ENCODE measurements around the gene WHRN.

Gene WHRN

GRCh38 chr9:114545055-114545454 is 39.8 kb upstream of the WHRN start:
- DNase-seq (ENCODE audit: low read depth), result no peak
- TF ChIP-seq CTCF (IDR thresholded peaks at IDR 0.05; ENCODE audit: low read depth, low read length, missing control alignments), result no peak
- in situ Hi-C loops (cut with HindIII; ENCODE audit: low sequenced_read_pairs), result no loop called here
- no peak overlapping the region for H3K4me3 ChIP-seq (ENCODE audit: low read depth, low read length)

GRCh38 chr9:114539701-114540380 is 34.6 kb upstream of the WHRN start:
- no peak for DNase-seq (ENCODE audit: low read depth)
- H3K4me3 ChIP-seq (ENCODE audit: low read depth, low read length), result no peak overlapping the region
- in situ Hi-C loops (cut with HindIII; ENCODE audit: low sequenced_read_pairs), result no loop called here
- no peak for TF ChIP-seq CTCF (IDR thresholded peaks at IDR 0.05; ENCODE audit: low read depth, low read length, missing control alignments)

- no peak for TF ChIP-seq CTCF (IDR thresholded peaks at IDR 0.05; ENCODE audit: low read depth, low read length, missing control alignments)
- in situ Hi-C loops (cut with HindIII; ENCODE audit: low sequenced_read_pairs), result no loop called here
- no peak for DNase-seq (ENCODE audit: low read depth)
- no peak overlapping the region for H3K4me3 ChIP-seq (ENCODE audit: low read depth, low read length)
Observed at GRCh38 chr9:114538241-114538640, 33.0 kb upstream of the WHRN start.

DNA sequence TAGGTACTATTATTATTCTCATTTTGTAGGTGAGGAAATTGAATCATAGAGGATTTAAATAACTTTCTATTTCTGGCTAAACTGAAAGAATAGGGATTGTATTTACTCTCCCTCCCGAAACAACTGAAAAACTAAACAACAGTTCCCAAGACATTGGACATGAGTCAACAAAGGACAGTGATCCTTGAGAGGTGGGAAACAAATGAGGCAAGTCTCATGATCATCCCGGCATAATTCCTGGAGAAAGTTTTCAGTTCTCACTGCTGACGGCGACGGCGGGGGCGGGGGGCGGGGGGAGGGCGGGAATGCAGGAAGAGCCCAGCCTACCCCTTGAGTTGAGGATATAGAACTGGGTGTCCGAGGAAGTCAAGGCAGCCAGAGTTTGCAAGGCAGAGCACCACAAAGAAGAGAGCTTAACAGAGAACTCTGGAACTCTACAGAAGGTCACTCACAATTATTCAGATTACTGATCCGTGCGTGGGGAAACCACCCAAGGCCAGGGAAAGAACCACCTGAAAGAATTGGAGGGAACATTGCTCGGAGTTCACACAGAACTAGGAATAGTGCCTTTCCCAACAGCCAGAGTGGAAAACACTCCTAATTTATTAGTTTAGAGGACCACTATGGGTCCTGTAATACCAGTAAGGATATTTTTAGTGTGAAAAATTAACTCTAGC is 27.4 kb upstream of the WHRN start:
- in situ Hi-C loops (cut with HindIII; ENCODE audit: low sequenced_read_pairs), result loop anchor here (5.0 kb wide), 1 partner anchor 55 kb away; the partner anchor contains the start of gene ATP6V1G1

DNA sequence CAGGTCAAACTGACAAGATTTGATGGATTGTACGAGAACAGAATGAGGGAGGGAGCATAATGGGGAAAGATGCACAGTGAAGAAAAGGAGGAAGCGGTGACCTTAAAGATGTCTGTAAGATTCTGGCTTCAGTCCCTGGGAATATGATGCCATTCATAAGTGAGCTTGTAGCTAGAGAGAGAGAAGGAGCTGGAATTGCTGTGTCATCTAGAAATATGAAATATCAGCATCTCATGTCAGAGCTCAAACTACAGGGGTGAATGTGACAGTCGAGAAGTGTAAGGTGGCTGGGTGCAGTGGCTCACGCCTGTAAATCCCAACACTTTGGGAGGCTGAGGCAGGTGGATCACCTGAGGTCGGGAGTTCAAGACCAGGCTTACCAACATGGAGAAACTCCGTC is 24.0 kb upstream of the WHRN start:
- DNase-seq (ENCODE audit: low read depth), result no peak
- in situ Hi-C loops (cut with HindIII; ENCODE audit: low sequenced_read_pairs), result loop anchor here (5.0 kb wide), 1 partner anchor 87 kb away; no protein-coding TSS in a partner anchor
- H3K4me3 ChIP-seq (ENCODE audit: low read depth, low read length), result no peak overlapping the region
- no peak for TF ChIP-seq CTCF (IDR thresholded peaks at IDR 0.05; ENCODE audit: low read depth, low read length, missing control alignments)

More for the DNA sequence above, 27.4 kb upstream of the WHRN start:
- DNase-seq (ENCODE audit: low read depth), result no peak
- TF ChIP-seq CTCF (IDR thresholded peaks at IDR 0.05; ENCODE audit: low read depth, low read length, missing control alignments), result no peak
- H3K4me3 ChIP-seq (ENCODE audit: low read depth, low read length), result no peak overlapping the region

DNA sequence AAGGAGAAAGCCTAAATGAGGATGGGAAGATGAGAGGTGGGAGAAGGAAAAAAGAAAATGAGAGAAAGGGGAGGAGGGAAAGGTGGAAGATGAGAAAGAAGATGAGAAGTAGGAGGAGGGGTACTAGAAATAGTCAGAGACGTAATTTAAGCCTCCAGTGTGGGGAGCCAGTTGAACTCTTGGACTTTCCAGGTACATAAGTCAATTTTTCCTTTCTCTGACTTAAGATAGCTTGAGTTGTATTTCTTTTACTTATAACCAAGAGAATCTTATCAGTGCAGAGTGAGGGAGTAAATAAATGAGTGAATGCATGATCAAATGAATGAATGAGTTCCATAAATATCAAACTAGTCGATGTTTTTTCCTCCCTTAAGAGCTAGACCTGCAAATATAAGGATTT is 21.5 kb upstream of the WHRN start:
- DNase-seq (ENCODE audit: low read depth), result no peak
- TF ChIP-seq CTCF (IDR thresholded peaks at IDR 0.05; ENCODE audit: low read depth, low read length, missing control alignments), result no peak
- H3K4me3 ChIP-seq (ENCODE audit: low read depth, low read length), result no peak overlapping the region
- in situ Hi-C loops (cut with HindIII; ENCODE audit: low sequenced_read_pairs), result loop anchor here (5.0 kb wide), 1 partner anchor 85 kb away; no protein-coding TSS in a partner anchor

Data from astrocyte of the cerebellum (primary cell).